Iris pigment epithelial cell (primary cell): ENCODE data around the gene PARP3.
"Not testable (repeated sequence)": the region's sequence is repeated elsewhere in the genome, so short reads cannot be mapped to it uniquely, and the experiment has no call there.

ENCODE experiments used
- DNase-seq: peaks from one replicate; pipeline ENCODE4 v3.0.0-alpha.2; 2011; ENCODE audit warnings: low read depth

PARP3 gene

DNA sequence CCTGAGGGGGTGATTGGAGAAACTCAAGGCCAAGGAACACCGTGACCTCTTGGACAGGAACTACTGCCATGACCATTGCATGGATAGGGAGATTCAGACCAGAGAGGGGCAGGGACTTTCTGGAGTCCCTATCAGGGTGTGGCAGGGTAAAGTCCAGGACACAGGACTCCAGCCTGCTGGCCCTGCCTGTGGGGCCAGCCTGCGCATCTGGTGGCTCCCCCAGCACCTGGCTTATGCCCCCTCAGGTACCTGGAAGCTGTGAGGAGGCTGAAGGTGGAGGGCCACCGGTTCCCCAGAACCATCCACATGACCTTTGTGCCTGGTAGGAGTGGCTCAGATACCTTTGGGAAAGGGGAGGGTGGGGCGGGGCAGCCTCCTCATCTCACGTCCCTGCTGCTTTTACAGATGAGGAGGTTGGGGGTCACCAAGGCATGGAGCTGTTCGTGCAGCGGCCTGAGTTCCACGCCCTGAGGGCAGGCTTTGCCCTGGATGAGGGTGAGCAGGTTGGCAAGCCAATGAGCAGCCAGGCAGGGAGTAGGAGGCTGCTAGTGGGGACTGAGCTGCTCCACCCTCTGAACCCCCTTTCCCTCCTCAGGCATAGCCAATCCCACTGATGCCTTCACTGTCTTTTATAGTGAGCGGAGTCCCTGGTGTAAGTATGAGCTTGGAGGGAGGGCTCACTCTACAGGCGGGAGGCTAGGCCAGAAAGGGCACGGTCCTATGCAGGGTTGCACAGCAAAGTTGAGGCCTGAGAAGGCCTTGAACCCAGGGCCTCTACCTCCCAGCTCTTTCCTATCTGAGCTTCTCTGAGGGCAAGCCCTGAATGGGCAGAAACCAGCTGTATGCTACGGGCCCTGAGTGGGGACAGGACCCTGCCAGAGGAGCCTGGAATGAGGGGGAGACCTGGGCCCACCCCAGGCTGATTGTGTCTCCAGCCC lies 44.1 kb downstream of the PARP3 start:
- DNase-seq = no peak

DNA sequence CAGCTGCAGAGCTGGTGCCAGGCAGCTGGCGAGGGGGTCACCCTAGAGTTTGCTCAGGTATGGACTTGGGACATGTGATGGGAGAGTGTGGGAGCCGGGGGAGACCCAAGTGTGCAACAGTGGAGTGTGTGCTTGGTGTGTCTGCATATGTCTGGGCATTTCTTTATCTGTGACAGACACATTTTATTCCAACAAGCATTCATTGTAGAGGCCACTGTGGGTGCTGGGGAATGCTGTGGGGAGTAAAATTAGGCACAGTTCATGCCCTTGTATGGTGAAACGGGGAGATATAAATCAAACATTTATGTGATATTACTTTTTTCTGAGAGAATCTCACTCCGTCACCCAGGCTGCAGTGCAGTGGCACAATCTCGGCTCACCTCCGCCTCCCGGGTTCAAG lies 45.4 kb downstream of the PARP3 start:
- no peak for DNase-seq

DNA sequence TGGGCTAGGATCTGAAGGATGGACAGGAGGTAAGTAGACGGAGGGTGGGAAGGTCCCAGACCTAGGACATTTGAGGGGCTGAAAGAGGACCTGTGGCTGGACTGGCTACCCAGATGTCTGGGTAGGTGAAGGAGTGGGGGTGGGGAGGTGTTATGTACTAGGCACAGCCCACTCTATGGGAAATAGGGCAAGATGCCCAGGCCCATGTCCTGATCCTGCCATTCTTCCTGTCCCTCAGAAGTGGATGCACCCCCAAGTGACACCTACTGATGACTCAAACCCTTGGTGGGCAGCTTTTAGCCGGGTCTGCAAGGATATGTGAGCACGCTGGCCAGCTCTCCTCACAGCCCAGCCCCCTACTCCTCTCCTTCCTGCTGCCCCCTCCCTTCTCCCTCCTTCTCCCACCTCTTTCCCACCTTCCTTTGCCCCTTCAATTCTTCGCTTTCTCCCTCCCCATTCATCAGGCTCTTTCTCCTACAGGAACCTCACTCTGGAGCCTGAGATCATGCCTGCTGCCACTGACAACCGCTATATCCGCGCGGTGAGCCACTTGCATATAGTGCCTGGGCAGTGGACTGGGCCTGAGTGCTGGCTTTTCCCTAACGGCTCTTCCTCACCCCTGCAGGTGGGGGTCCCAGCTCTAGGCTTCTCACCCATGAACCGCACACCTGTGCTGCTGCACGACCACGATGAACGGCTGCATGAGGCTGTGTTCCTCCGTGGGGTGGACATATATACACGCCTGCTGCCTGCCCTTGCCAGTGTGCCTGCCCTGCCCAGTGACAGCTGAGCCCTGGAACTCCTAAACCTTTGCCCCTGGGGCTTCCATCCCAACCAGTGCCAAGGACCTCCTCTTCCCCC lies 46.4 kb downstream of the PARP3 start:
- no peak for DNase-seq

DNA sequence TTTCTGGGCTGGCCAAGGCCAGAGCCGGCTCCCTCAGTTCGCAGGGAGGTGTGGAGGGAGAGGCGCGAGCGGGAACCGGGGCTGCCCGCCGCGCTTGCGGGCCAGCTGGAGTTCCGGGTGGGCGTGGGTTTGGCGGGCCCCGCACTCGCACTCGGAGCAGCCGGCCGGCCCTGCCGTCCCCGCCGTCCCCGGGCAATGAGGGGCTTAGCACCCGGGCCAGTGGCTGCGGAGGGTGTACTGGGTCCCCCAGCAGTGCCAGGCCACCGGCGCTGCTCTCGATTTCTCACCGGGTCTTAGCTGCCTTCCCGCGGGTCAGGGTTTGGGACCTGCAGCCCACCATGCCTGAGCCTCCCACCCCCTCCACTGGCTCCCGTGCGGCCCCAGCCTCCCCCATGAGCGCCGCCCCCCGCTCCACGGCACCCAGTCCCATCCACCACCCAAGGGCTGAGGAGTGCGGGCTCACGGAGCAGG lies 48.4 kb downstream of the PARP3 start:
- DNase-seq = not testable (repeated sequence)

DNA sequence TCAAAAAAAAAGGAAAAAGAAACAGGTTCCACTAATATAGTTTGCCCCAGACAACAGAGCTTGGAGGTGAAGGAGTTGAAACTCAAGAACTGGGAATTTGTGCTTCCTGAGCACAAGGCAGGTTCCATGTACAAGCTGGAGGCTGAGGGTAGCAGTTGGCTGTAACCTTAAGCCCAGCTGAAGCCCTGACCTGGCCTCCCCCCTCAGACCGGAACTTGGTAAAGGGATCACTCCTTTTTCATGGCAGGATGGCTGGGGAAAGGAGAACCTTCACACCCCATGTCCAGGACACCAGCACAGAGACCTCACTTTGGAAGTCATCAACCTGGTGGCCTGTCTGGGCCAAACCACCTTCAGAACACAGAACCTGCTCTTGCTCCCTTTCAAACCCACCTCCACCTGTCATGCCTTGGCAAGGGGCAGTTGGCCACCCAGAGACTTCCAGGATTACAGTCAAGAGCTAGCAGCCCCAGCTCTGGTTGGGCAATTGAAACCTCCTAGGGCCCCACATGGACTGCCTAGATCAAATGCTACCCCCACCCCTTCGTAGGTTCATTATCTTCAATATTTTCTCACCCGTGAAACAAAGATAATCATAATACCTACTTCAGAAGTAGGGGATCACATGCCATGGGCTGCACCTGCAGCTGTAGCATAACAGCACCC lies 50.0 kb downstream of the PARP3 start:
- no peak for DNase-seq

DNA sequence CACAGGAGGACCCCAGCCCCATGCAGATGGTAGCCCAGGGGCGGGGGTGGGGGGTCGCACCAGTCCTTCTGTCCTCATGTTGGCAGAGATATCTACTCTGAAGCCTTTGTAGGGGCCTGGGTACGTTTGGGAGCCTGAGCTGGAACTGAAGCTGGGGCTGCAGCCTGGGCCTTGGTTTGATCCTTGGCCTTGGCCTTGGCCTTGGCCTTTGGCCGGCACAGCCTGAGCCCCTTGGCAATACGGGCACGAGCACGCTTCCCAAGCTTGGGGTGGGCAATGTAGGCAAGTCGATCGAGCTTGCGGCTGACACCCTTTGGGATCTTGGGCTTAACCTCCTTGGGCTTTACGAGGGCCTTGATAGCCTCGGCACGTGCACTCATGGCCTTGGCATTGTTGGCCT lies 51.5 kb downstream of the PARP3 start:
- not testable (repeated sequence) for DNase-seq

DNA sequence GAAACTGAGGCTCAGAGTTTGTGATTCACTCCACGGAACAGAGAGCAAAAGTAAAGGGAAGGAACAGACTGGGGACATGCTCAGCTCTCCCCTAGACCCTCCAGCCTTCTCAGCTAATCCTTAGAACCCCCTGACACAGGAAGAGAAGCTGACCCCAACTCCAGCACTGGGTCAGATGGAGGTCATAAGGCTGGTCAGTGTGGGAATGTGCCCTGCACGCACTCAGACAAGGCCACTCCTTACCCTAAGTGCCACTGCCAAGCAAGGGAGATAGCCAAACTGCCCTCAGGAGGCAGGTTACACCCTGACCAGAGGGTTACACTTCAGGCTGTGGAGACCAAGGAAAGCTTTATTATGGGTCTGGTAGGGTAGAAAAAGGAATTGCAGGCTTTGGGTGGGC lies 52.4 kb downstream of the PARP3 start:
- DNase-seq = no peak

DNA sequence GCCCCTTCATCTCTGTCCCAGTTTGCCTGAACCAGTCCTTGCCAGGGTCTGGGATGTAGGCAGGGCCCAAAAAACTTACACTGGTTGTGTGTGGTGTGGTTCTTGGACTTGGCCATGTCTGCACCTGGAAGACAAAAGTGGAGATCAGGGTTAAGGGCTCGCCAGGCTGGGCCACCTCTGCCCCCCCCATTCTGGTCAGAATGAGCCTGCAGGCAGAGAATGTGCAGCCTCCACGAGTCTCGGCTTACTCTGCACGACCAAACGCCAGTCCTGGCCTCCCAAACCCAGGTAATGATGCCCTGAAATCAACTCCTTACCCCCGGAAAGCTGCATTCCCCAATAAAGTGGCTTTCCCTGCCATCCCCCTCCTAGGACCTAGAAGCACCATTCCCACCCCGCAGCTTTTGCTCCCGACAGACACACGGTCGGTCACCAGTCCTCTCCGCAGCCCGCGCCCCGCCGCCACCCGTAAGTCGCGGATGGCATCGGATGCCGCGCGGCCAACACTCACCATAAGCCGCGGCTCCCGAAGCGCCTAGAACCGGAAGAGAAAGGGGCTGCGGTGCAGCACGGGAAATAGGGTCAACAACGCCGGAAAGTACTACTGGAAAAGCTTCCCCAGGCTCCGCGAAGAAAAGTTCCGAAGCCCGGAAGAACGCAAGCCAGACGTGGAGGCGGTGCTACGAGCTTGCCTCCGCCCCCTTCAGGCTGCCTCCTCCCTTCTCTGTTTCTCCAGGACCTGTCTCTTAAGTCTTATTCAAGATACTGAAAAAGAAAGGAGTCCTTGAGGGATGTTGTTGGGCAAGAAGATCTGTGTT lies 53.4 kb downstream of the PARP3 start, which contains the start of gene RPL29:
TSS of gene RPL29 (minus strand) at position 550 of the 818 bp plus-strand sequence. CDS start at position 116, 434 bp downstream.
- peak; percentile 97 for DNase-seq

DNA sequence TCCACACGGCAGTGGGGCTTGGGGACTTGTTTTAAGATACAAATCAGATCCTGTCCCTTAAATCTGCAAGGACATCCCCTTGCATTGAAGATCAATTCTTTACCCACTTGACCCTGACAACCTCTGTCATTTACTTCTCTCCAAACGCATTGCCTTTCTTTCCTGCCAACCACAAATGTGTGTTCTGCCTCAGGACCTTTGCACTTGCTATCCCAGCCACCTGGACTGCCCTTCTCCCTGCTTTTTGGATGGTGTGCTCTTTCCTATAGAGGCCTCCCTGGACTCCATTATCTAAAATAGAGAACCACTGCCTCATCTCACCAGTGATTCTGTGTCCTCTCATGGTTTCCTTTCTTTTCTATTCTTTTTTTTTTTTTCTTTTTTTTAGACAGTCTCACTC lies 55.0 kb downstream of the PARP3 start:
- no peak for DNase-seq

DNA sequence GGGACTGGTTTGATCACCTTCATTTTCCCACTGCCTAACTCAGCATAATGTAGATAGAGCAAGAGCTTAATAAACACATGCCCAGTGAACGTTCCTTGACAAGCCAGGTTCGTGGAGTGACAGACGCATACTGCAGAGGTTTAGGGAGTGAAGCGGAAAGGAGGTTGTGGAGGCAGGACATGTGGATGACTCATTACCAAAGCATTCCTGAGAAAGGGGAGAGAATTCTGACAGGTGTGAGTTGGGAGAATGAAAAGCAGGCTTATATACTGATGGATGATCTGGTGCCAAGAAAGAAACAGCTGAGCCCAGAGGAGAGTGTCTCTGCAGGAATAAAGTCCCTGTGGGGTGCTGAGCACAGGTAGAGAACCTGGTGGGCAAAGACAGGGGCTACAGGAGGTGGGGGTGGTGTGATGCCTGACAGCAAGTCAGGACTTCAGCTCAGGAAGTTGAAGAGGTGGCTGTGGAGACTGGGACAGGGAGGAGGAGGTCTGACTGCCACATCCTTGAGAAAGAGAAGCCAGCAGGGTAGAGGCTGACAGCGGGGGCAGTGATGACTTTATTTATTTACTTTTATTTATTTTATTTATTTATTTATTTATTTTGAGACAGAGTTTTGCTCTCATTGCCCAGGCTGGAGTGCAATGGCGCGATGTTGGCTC lies 55.9 kb downstream of the PARP3 start:
- no peak for DNase-seq
